ENCODE measurements around the gene IWS1.

- TF ChIP-seq POLR2A (IDR thresholded peaks at IDR 0.05; ENCODE audit: low read depth, low read length): no peak
- TF ChIP-seq POLR2AphosphoS5 (IDR thresholded peaks at IDR 0.05; ENCODE audit: low read depth, low read length): no peak
- TF ChIP-seq TAF1 (IDR thresholded peaks at IDR 0.05; ENCODE audit: borderline replicate concordance, low read depth, low read length): no peak
Measured at GRCh38 chr2:127463155-127463991, 62.9 kb downstream of the IWS1 start.

Measured in GM12892 (cell line).